Peyer's patch (tissue), 4 donors: ENCODE measurements around the gene C10orf88. TPM values are rescaled to one million over a fixed set of nuclear protein-coding genes. Genes with fewer than 3 reads are reported as not detected.
A peak's percentile ranks its signal among the peaks of the same experiment; 100 is the strongest.

ENCODE experiments used
- DNase-seq, 3 donors: peaks; one replicate each; pipeline ENCODE4 v3.0.0-alpha.2; 2017 to 2019
- H3K27ac ChIP-seq, 4 donors: fragments of 200-600 bp; sonication (generic); one replicate each; pipeline ENCODE4 v1.5.1; 2016 to 2019
- H3K27me3 ChIP-seq, 2 donors: fragments of 200-600 bp; sonication (generic); one replicate each; pipeline ENCODE4 v1.5.1; 2019
- H3K36me3 ChIP-seq, 3 donors: fragments of 200-600 bp; sonication (generic); one replicate each; pipeline ENCODE4 v1.5.1; 2016 to 2019
- H3K4me1 ChIP-seq, 4 donors: fragments of 200-600 bp; sonication (generic); one replicate each; pipeline ENCODE4 v1.5.1; 2016 to 2019
- H3K4me3 ChIP-seq, 4 donors: fragments of 200-600 bp; sonication (generic); 1 replicate in 3 of 4; 2 replicates in 1 of 4; pipeline ENCODE4 v1.5.1; 2016 to 2019; ENCODE audit warnings: mild to moderate bottlenecking in 1 of 4
- H3K9me3 ChIP-seq, 4 donors: fragments of 200-600 bp; sonication (generic); one replicate each; pipeline ENCODE4 v1.5.1; 2016 to 2019; ENCODE audit warnings: mild to moderate bottlenecking in 1 of 4
- CTCF ChIP-seq, 6 experiments: fragments of 450-650 bp in 4 of 6; fragments of 200-600 bp in 2 of 6; sonication (generic) in 1 of 6; IDR thresholded peaks; one replicate each; pipeline ENCODE4 v1.5.1; 2017 to 2019; ENCODE audit warnings: antibody characterized with exemption in 6 of 6, mild to moderate bottlenecking in 3 of 6, moderate library complexity in 1 of 6
- POLR2A ChIP-seq, 2 donors: fragments of 450-650 bp; IDR thresholded peaks; one replicate each; pipeline ENCODE4 v1.5.1; 2017; ENCODE audit warnings: antibody characterized with exemption in 2 of 2, mild to moderate bottlenecking in 2 of 2, moderate library complexity in 2 of 2
- total RNA-seq, 4 donors: library from RNA; depleted of rRNA; stranded (reverse); fragments of >200 nt; gene quantifications; one replicate each; pipeline ENCODE4 v1.1.0, GENCODE V29; 2016

The C10orf88 gene
- total RNA-seq, result 10 to 100 TPM in 1 of 4 donors, 1 to 10 TPM in 3; 5.6 to 93.3 (median 7.5) TPM

- TF ChIP-seq POLR2A (IDR thresholded peaks at IDR 0.05) (peak; percentile 27 to 47), CTCF (IDR thresholded peaks at IDR 0.05) (no peak)
- H3K27ac ChIP-seq, result peak within 1 kb of the TSS; percentile 66 to 84 (median 73)
- H3K4me1 ChIP-seq, result peaks cover 6 to 20% (median 11%) of the 10 kb centered on the region in 4 donors
- H3K4me3 ChIP-seq, result peak within 1 kb of the TSS; percentile 83 to 93 (median 86)
- peaks cover 0 to 3% (median 0%) of the 10 kb centered on the region in 3 donors for H3K36me3 ChIP-seq
- DNase-seq, result peak; percentile 94 to 98 (median 97)
- no peaks in the 10 kb centered on the region for H3K27me3 ChIP-seq
- peaks cover 0 to 10% (median 0%) of the 10 kb centered on the region in 4 donors for H3K9me3 ChIP-seq
Measured at GRCh38 chr10:122953902-122954730, at the start of gene C10orf88. TSS of gene C10orf88 (minus strand) at chr10:122954227. CDS start at chr10:122954178, 49 bp downstream.

- no peak overlapping the region for H3K4me3 ChIP-seq
- no peaks in the 10 kb centered on the region for H3K9me3 ChIP-seq
- peaks cover 0 to 10% (median 0%) of the 10 kb centered on the region in 4 donors for H3K4me1 ChIP-seq
- TF ChIP-seq POLR2A (IDR thresholded peaks at IDR 0.05) (no peak), CTCF (IDR thresholded peaks at IDR 0.05) (no peak)
- peaks cover 0 to 7% (median 0%) of the 10 kb centered on the region in 3 donors for H3K36me3 ChIP-seq
- H3K27ac ChIP-seq, result no peak overlapping the region
- DNase-seq, result no peak
- H3K27me3 ChIP-seq, result no peaks in the 10 kb centered on the region
Measured at GRCh38 chr10:123001370-123001769, 47.3 kb upstream of the C10orf88 start.

GRCh38 chr10:123000155-123000554, 46.1 kb upstream of the C10orf88 start:
- peaks cover 0 to 20% (median 0%) of the 10 kb centered on the region in 3 donors for H3K36me3 ChIP-seq

GRCh38 chr10:122999347-122999746, 45.3 kb upstream of the C10orf88 start:
- Histone ChIP-seq H3K4me1 (peaks cover 0 to 3% (median 0%) of the 10 kb centered on the region in 4 donors), H3K27me3 (no peaks in the 10 kb centered on the region), H3K4me3 (no peak overlapping the region), H3K9me3 (no peaks in the 10 kb centered on the region), H3K36me3 (peaks cover 0 to 23% (median 0%) of the 10 kb centered on the region in 3 donors), H3K27ac (no peak overlapping the region)
- no peak for DNase-seq
- no peak for TF ChIP-seq CTCF (IDR thresholded peaks at IDR 0.05)
- no peak for TF ChIP-seq POLR2A (IDR thresholded peaks at IDR 0.05)

More at GRCh38 chr10:123000155-123000554, 46.1 kb upstream of the C10orf88 start:
- Histone ChIP-seq H3K27ac (no peak overlapping the region), H3K27me3 (no peaks in the 10 kb centered on the region), H3K4me3 (no peak overlapping the region), H3K9me3 (no peaks in the 10 kb centered on the region), H3K4me1 (peaks cover 0 to 3% (median 0%) of the 10 kb centered on the region in 4 donors)
- TF ChIP-seq POLR2A (IDR thresholded peaks at IDR 0.05) (no peak), CTCF (IDR thresholded peaks at IDR 0.05) (no peak)
- DNase-seq, result no peak

- peaks cover 0 to 3% (median 0%) of the 10 kb centered on the region in 4 donors for H3K4me1 ChIP-seq
- TF ChIP-seq CTCF (IDR thresholded peaks at IDR 0.05) (no peak), POLR2A (IDR thresholded peaks at IDR 0.05) (no peak)
- no peak overlapping the region for H3K4me3 ChIP-seq
- H3K27ac ChIP-seq, result no peak overlapping the region
- peaks cover 0 to 27% (median 0%) of the 10 kb centered on the region in 3 donors for H3K36me3 ChIP-seq
- H3K9me3 ChIP-seq, result no peaks in the 10 kb centered on the region
- H3K27me3 ChIP-seq, result no peaks in the 10 kb centered on the region
- no peak for DNase-seq
Measured at GRCh38 chr10:122998934-122999333, 44.9 kb upstream of the C10orf88 start.
